ENCODE data around the gene PSMB10.
A peak's percentile ranks its signal among the peaks of the same experiment; 100 is the strongest.

The PSMB10 gene

DNA sequence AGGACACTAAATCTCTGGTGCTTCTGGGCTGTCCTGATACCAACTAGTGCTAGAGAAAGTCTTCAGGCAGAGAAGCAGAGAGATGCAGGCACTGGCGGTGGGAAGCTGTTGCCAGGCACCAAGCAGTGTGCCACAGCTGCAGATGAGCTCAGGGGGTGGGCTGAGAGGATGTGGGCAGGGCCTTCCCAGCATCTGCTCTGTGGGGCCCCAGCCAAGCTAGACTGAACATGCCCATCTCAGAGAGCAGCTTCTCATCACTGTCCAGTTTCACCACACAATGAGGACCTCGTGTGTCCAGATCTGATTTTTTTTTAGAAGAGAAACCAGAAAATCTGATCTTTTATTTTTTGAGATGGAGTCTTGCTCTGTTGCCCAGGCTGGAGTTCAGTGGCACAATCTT is 26.5 kb downstream of the PSMB10 start:
- H3K4me3 ChIP-seq (ENCODE audit: low read depth, low read length): no peak overlapping the region
- POLR2A ChIA-PET: no interaction called here
- DNase-seq (ENCODE audit: low read depth, low spot score): peak; percentile 19
- TF ChIP-seq, protein P1, sequence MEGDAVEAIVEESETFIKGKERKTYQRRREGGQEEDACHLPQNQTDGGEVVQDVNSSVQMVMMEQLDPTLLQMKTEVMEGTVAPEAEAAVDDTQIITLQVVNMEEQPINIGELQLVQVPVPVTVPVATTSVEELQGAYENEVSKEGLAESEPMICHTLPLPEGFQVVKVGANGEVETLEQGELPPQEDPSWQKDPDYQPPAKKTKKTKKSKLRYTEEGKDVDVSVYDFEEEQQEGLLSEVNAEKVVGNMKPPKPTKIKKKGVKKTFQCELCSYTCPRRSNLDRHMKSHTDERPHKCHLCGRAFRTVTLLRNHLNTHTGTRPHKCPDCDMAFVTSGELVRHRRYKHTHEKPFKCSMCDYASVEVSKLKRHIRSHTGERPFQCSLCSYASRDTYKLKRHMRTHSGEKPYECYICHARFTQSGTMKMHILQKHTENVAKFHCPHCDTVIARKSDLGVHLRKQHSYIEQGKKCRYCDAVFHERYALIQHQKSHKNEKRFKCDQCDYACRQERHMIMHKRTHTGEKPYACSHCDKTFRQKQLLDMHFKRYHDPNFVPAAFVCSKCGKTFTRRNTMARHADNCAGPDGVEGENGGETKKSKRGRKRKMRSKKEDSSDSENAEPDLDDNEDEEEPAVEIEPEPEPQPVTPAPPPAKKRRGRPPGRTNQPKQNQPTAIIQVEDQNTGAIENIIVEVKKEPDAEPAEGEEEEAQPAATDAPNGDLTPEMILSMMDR (IDR thresholded peaks at IDR 0.05; ENCODE audit: insufficient read depth, low read length, missing control alignments): no peak
- CTCF ChIA-PET: interaction anchor here (0.6 to 5.0 kb wide), 6 partner anchors 15 to 94 kb away, joined by 3 to 36 read pairs (median 4); partner anchors contain the start of gene NRN1L

DNA sequence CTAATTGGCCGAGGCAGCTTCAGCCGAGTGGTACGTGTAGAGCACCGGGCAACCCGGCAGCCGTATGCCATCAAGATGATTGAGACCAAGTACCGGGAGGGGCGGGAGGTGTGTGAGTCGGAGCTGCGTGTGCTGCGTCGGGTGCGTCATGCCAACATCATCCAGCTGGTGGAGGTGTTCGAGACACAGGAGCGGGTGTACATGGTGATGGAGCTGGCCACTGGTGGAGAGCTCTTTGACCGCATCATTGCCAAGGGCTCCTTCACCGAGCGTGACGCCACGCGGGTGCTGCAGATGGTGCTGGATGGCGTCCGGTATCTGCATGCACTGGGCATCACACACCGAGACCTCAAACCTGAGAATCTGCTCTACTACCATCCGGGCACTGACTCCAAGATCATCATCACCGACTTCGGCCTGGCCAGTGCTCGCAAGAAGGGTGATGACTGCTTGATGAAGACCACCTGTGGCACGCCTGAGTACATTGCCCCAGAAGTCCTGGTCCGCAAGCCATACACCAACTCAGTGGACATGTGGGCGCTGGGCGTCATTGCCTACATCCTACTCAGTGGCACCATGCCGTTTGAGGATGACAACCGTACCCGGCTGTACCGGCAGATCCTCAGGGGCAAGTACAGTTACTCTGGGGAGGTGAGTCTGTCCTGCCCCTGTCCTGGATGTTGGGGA is 27.5 kb downstream of the PSMB10 start:
- no peak for DNase-seq (ENCODE audit: low read depth, low spot score)
- POLR2A ChIA-PET: interaction anchor here (0.6 kb wide), 1 partner anchor 26 kb away, joined by 3 read pairs; no protein-coding TSS in a partner anchor
- CTCF ChIA-PET: interaction anchor here (0.8 to 5.0 kb wide), 4 partner anchors 11 to 93 kb away, joined by 4 to 36 read pairs (median 7); partner anchors contain the start of gene NRN1L
- H3K4me3 ChIP-seq (ENCODE audit: low read depth, low read length): no peak overlapping the region
- TF ChIP-seq, protein P1 (IDR thresholded peaks at IDR 0.05; ENCODE audit: insufficient read depth, low read length, missing control alignments): no peak

DNA sequence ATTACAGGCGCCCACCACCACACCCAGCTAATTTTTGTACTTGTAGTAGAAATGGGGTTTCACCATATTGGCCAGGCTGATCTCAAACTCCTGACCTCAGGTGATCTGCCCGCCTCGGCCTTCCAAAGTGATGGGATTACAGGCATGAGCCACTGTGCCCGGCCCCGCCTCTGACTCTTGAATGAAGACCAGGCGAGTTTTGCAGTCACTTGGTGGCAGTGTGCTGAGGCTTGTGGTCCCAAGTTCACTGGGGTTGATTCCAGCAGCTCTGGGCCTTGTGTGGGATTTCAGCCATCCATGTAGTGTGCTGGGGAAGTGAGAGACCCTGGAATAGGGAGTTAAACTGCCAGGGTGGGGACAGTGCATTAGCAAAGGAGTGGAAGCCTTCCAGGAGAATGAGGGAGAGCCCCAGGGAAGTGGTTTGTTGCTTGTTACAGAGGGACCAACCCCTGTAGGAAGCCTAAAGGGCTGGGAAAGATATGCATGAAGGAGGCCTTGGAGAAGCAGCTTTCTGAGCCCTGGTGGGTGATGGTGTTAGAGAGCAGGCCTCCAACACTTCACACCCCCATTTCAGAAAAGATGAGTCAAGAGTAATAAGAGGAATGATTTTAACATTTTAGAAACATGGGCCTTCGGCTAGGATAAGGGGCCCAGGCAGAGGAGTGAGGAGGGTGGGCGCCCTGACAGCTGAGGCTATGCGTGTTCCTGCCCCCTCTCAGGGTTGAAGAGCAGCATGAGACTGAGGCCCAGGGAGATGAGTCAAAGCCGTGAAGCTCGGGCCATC is 29.1 kb downstream of the PSMB10 start:
- ChIA-PET CTCF (interaction anchor here (0.6 to 5.0 kb wide), 6 partner anchors 10 to 150 kb away, joined by 3 to 36 read pairs (median 3); partner anchors contain the start of gene NRN1L), POLR2A (no interaction called here)
- no peak for DNase-seq (ENCODE audit: low read depth, low spot score)
- H3K4me3 ChIP-seq (ENCODE audit: low read depth, low read length): no peak overlapping the region
- TF ChIP-seq, protein P1 (IDR thresholded peaks at IDR 0.05; ENCODE audit: insufficient read depth, low read length, missing control alignments): no peak

DNA sequence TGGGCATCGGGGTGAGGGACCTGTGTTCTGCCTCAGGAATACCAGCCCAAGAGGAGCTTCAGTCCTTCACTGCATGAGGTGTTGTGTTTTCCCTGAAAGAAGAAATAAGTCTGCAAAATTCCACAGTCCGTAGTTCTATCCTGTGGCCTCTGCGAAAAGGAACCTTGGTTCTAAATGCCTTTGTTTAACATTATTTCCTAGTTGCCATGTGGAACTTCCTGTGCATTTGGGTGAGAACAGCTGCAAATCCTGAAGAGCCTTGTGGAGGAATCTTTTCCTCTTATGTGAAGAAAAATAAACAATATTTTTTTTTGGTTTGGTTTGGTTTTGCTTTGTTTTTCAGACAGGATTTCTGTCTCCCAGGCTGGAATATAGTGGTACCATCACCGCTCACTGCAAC is 33.8 kb downstream of the PSMB10 start:
- ChIA-PET POLR2A (no interaction called here), CTCF (interaction anchor here (1.1 to 2.2 kb wide), 5 partner anchors 10 to 86 kb away, joined by 3 to 17 read pairs (median 4); partner anchors contain the start of genes NRN1L and PSKH1)
- TF ChIP-seq, protein P1 (IDR thresholded peaks at IDR 0.05; ENCODE audit: insufficient read depth, low read length, missing control alignments): no peak
- H3K4me3 ChIP-seq (ENCODE audit: low read depth, low read length): no peak overlapping the region
- DNase-seq (ENCODE audit: low read depth, low spot score): no peak

DNA sequence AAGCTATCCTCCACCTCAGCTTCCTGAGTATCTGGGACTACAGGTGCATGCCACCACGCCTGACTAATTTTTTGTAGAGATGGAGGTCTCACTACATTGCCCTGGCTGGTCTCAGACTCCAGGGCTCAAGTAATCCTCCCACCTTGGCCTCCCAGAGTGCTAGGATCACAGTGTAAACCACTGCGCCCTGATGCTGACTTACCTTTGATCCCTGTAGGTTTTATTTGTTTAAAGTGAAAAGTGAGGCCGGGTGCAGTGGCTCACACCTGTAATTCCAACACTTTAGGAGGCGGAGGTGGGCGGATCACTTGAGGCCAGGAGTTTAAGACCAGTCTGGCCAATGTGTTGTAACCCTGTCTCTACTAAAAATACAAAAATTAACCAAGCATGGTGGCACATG is 34.9 kb downstream of the PSMB10 start:
- H3K4me3 ChIP-seq (ENCODE audit: low read depth, low read length): no peak overlapping the region
- CTCF ChIA-PET: interaction anchor here (3.6 kb wide), 1 partner anchor 18 kb away, joined by 18 read pairs; the partner anchor contains the start of gene NRN1L
- no peak for DNase-seq (ENCODE audit: low read depth, low spot score)
- TF ChIP-seq, protein P1 (IDR thresholded peaks at IDR 0.05; ENCODE audit: insufficient read depth, low read length, missing control alignments): no peak
- POLR2A ChIA-PET: no interaction called here

DNA sequence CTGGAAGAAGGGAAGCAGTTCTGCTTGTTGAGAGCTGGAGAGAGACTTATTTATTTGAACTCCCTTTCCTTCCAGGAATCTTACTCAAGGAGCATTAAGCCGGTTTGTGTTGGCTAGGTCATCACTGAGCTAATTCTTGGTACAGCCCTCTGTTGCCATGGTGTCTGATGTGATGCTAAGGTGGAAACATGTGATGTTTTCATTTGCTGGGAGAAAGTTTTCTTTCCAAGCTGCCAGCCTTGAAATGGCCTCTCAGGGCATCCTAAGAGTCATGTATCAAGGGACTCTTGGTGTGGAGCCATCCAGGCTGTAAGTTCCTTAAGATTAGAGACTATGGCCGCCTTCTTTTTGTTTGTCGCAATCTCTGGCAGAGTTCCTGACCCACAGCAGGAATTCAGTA is 39.4 kb downstream of the PSMB10 start:
- TF ChIP-seq, protein P1 (IDR thresholded peaks at IDR 0.05; ENCODE audit: insufficient read depth, low read length, missing control alignments): no peak
- POLR2A ChIA-PET: interaction anchor here (1.0 to 1.3 kb wide), 2 partner anchors 38 to 51 kb away, joined by 3 to 5 read pairs; no protein-coding TSS in a partner anchor
- CTCF ChIA-PET: interaction anchor here (1.1 to 2.5 kb wide), 4 partner anchors 13 to 224 kb away, joined by 3 to 13 read pairs (median 7); partner anchors contain the start of gene NRN1L
- H3K4me3 ChIP-seq (ENCODE audit: low read depth, low read length): no peak overlapping the region
- no peak for DNase-seq (ENCODE audit: low read depth, low spot score)
